Type B pancreatic cell (in vitro differentiated cells): ENCODE data around the gene CDC42BPB. TPM values are rescaled to one million over a fixed set of nuclear protein-coding genes. Genes with fewer than 3 reads are reported as not detected.
A peak's percentile ranks its signal among the peaks of the same experiment; 100 is the strongest.

ENCODE experiments used
- DNase-seq: peaks from one replicate; pipeline ENCODE4 v3.0.0; 2021; ENCODE audit warnings: mixed read lengths; ENCODE audit not compliant: unreplicated experiment; ENCODE audit errors: extremely low spot score
- H3K27ac Mint-ChIP-seq: 2 replicates; pipeline ENCODE4 v1.8.0; 2021; ENCODE audit warnings: mild to moderate bottlenecking, mixed read lengths
- H3K27me3 Mint-ChIP-seq: 2 replicates; pipeline ENCODE4 v1.8.0; 2021; ENCODE audit warnings: mixed read lengths
- H3K36me3 Mint-ChIP-seq: 2 replicates; pipeline ENCODE4 v1.8.0; 2021; ENCODE audit warnings: mixed read lengths
- H3K4me1 Mint-ChIP-seq: one replicate; pipeline ENCODE4 v1.8.0; 2021; ENCODE audit warnings: mixed read lengths; ENCODE audit not compliant: unreplicated experiment
- H3K4me3 Mint-ChIP-seq: 2 replicates; pipeline ENCODE4 v1.8.0; 2021; ENCODE audit warnings: mild to moderate bottlenecking, mixed read lengths
- H3K9me3 Mint-ChIP-seq: 2 replicates; pipeline ENCODE4 v1.8.0; 2021; ENCODE audit warnings: mixed read lengths
- CTCF ChIP-seq: fragments of 200-600 bp; sonication (generic); conservative IDR thresholded peaks from 2 replicates; pipeline ENCODE4 v1.5.0; 2021; ENCODE audit warnings: antibody characterized with exemption, mild to moderate bottlenecking
- total RNA-seq: library from RNA; stranded (reverse); gene quantifications from 2 replicates; pipeline ENCODE4 v1.2.1, GENCODE V29; 2021; ENCODE audit warnings: low replicate concordance

Gene CDC42BPB
- total RNA-seq, 1 donor from 2014 or later = 88.6 TPM

- TF ChIP-seq CTCF = no peak
- no peaks in the 10 kb centered on the region for H3K4me1 Mint-ChIP-seq
- no peak for DNase-seq
- H3K27ac Mint-ChIP-seq = peak overlapping the region; percentile 21
- peaks cover 21% of the 10 kb centered on the region for H3K27me3 Mint-ChIP-seq
- peaks cover 19% of the 10 kb centered on the region for H3K36me3 Mint-ChIP-seq
- H3K4me3 Mint-ChIP-seq = no peak overlapping the region
- no peaks in the 10 kb centered on the region for H3K9me3 Mint-ChIP-seq
Observed at GRCh38 chr14:102932484-102933248, 124.7 kb downstream of the CDC42BPB start.

GRCh38 chr14:102931580-102932285 is 125.6 kb downstream of the CDC42BPB start:
- Mint-ChIP-seq H3K4me1 (no peaks in the 10 kb centered on the region), H3K27me3 (peaks cover 26% of the 10 kb centered on the region), H3K36me3 (peaks cover 15% of the 10 kb centered on the region), H3K9me3 (no peaks in the 10 kb centered on the region), H3K27ac (peak overlapping the region; percentile 21), H3K4me3 (peak overlapping the region; percentile 63)
- no peak for TF ChIP-seq CTCF
- no peak for DNase-seq

GRCh38 chr14:102930753-102931579 is 126.4 kb downstream of the CDC42BPB start:
- no peak overlapping the region for H3K27ac Mint-ChIP-seq
- DNase-seq = no peak
- H3K27me3 Mint-ChIP-seq = peaks cover 32% of the 10 kb centered on the region
- peaks cover 12% of the 10 kb centered on the region for H3K36me3 Mint-ChIP-seq
- TF ChIP-seq CTCF = no peak
- peak overlapping the region; percentile 63 for H3K4me3 Mint-ChIP-seq
- no peaks in the 10 kb centered on the region for H3K9me3 Mint-ChIP-seq
- no peaks in the 10 kb centered on the region for H3K4me1 Mint-ChIP-seq

GRCh38 chr14:102930138-102930752 is 127.1 kb downstream of the CDC42BPB start:
- Mint-ChIP-seq H3K4me3 (peak overlapping the region; percentile 36), H3K36me3 (peaks cover 8% of the 10 kb centered on the region), H3K27me3 (peaks cover 35% of the 10 kb centered on the region), H3K27ac (no peak overlapping the region), H3K4me1 (no peaks in the 10 kb centered on the region), H3K9me3 (no peaks in the 10 kb centered on the region)
- TF ChIP-seq CTCF = no peak
- no peak for DNase-seq
